ENCODE measurements around the gene LYVE1. TPM values are rescaled to one million over a fixed set of nuclear protein-coding genes. Genes with fewer than 3 reads are reported as not detected.

LYVE1 gene
- total and polyA plus RNA-seq, 2 of the 13 experiments (the other 11 are each of a cell fraction or from before 2014, with no cell fraction given): 1.2 to 1.4 TPM

DNA sequence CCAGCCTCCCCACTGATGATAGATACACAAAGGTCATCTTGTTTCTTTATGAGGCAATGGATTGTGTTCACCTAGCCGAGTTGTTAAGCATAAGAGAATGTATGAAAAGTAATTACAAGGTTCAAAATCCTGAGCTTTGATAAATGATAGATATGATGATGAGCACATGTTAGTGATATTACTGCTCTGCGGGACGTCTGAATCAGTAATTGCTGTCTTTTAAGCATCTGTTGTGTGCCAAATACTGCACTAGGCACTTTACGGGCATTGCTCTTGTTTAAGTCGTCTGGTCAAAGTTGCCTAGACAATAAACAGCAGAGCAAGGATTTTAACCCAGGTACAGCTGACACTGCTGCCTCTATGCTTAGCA is 26.9 kb downstream of the LYVE1 start:
- ChIA-PET POLR2A (interaction anchor here (0.9 to 1.5 kb wide), 4 partner anchors 9 to 210 kb away, joined by 3 to 6 read pairs (median 4); partner anchors contain the start of gene CTR9), CTCF (ENCODE audit: low intra/inter-chr PET ratio, low total read pairs) (no interaction called here)
- ATAC-seq (no peak), FAIRE-seq (no peak), DNase-seq (ENCODE audit: low spot score) (no peak)
- Histone ChIP-seq H3K9ac (ENCODE audit: insufficient read depth, low read depth, low read length) (no peak overlapping the region), H3K9me3 (ENCODE audit: low read length) (no peaks in the 10 kb centered on the region), H3K36me3 (replicated peaks in 1 of 2; ENCODE audit: control insufficient read depth in 1 of 2, insufficient read depth in 2 of 2, low read length in 2 of 2) (no peaks in the 10 kb centered on the region), H4K20me1 (ENCODE audit: insufficient read depth, low read length) (no peaks in the 10 kb centered on the region), H3K4me2 (ENCODE audit: low read depth, low read length) (peak overlapping the region; percentile 85), H3K79me2 (ENCODE audit: insufficient read depth, low read length) (no peaks in the 10 kb centered on the region), H3K4me1 (ENCODE audit: insufficient read depth, low read length) (peaks cover 18% of the 10 kb centered on the region), H2AFZ (ENCODE audit: low read length) (peak overlapping the region; percentile 66), H3K4me3 (replicated peaks in 1 of 3; ENCODE audit: insufficient read depth in 1 of 3, low read depth in 2 of 3, low read length in 3 of 3) (peak overlapping the region; percentile 48 to 93 (median 83); a peak in 5 of 6 replicates), H3K27me3 (ENCODE audit: control insufficient read depth in 1 of 2, insufficient read depth in 2 of 2, low read length in 2 of 2) (no peaks in the 10 kb centered on the region; a peak in 1 of 5 replicates), H3K27ac (ENCODE audit: extremely low read length, insufficient read depth, low read length) (no peak overlapping the region)
- no TSS peak for BruUV-seq (replicated peaks)
- WGBS (ENCODE audit: low lambda C conversion rate): 39% methylated on average over 4 of the region's 5 CpGs
- intact Hi-C loops (cut with micrococcal nuclease; ENCODE audit: unreplicated experiment): no loop called here
- TF ChIP-seq PRPF4 (IDR thresholded peaks at IDR 0.05; ENCODE audit: low read depth, low read length, poor library complexity, severe bottlenecking): no peak
- TF ChIP-seq ZNF329 (CRISPR knock-in tag; IDR thresholded peaks at IDR 0.05; ENCODE audit: low read depth): no peak
- TF ChIP-seq FOXJ3 (CRISPR knock-in tag; IDR thresholded peaks at IDR 0.05; ENCODE audit: borderline replicate concordance): no peak
- TF ChIP-seq HDAC6 (IDR thresholded peaks at IDR 0.05; ENCODE audit: low read depth, low read length): no peak
- no peak for TF ChIP-seq ZNF24 (IDR thresholded peaks at IDR 0.05)
- TF ChIP-seq ZMYM3 (CRISPR knock-in tag; IDR thresholded peaks at IDR 0.05): no peak
- no peak for TF ChIP-seq ELF4 (CRISPR knock-in tag; IDR thresholded peaks at IDR 0.05; ENCODE audit: borderline replicate concordance)
- TF ChIP-seq RBFOX2 (IDR thresholded peaks at IDR 0.05; ENCODE audit: low read depth, low read length): no peak
- no peak for TF ChIP-seq AGO2 (optimal IDR thresholded peaks at IDR 0.05; ENCODE audit: low read depth, low read length)
- TF ChIP-seq ZNF678 (CRISPR knock-in tag; IDR thresholded peaks at IDR 0.05): no peak
- TF ChIP-seq ETV5 (CRISPR knock-in tag; IDR thresholded peaks at IDR 0.05; ENCODE audit: borderline replicate concordance): no peak
- TF ChIP-seq ZNF282 (IDR thresholded peaks at IDR 0.05; ENCODE audit: partially characterized antibody): no peak
- TF ChIP-seq ARNT (IDR thresholded peaks at IDR 0.05): no peak
- TF ChIP-seq SOX5 (CRISPR knock-in tag; IDR thresholded peaks at IDR 0.05; ENCODE audit: borderline replicate concordance): no peak
- TF ChIP-seq ZNF788 (CRISPR knock-in tag; IDR thresholded peaks at IDR 0.05; ENCODE audit: borderline replicate concordance): no peak
- TF ChIP-seq NFKBIZ (CRISPR knock-in tag; IDR thresholded peaks at IDR 0.05): no peak
- TF ChIP-seq KDM5B (CRISPR knock-in tag; IDR thresholded peaks at IDR 0.05; ENCODE audit: borderline replicate concordance): no peak
- no peak for TF ChIP-seq TARDBP (CRISPR knock-in tag; IDR thresholded peaks at IDR 0.05)
- TF ChIP-seq CREB1 (IDR thresholded peaks at IDR 0.05): no peak
- TF ChIP-seq CREB1 (CRISPR knock-in tag; IDR thresholded peaks at IDR 0.05): no peak
- in situ Hi-C loops (cut with HindIII; ENCODE audit: extremely low pct_ligation_motif_present, low pct_unique_long_range_greater_than_20kb): no loop called here

All from HepG2 (cell line).